ENCODE data around the gene ANKRD10. TPM values are rescaled to one million over a fixed set of nuclear protein-coding genes. Genes with fewer than 3 reads are reported as not detected.

ANKRD10 gene
- total RNA-seq, 4 donors from 2014 or later: 97.8 to 189 (median 114) TPM

DNA sequence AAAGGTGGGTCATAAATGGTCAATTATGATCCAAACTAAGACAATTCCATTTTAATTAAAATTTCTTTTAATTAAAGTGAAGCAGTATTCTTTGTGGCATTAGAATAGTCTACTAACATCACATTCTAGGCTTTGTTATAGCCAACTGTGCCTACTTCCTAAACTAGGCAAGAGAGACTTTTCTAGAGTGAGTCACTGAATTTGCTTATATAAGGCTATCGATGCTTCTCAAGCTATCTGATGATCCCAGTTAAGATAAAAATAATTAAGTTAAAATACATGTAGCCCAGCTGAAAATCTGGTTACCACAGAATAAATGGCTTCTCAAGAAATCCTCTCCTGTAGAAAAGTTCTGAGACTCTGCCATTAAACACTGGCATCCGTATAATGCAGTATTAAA, 12.5 kb downstream of the ANKRD10 start:
- H3K27ac ChIP-seq: no peak overlapping the region
- H3K4me1 ChIP-seq: peaks cover 0 to 44% (median 1%) of the 10 kb centered on the region in 3 donors
- H3K9me3 ChIP-seq: no peaks in the 10 kb centered on the region
- H3K4me3 ChIP-seq: no peak overlapping the region
- H3K27me3 ChIP-seq: no peaks in the 10 kb centered on the region
- H3K36me3 ChIP-seq: peaks cover 0 to 39% of the 10 kb centered on the region in 2 donors
- 47 to 87% methylated on average over 2 of the region's 2 CpGs for WGBS, 2 donors (ENCODE audit: low coverage in 1 of 2)
- TF ChIP-seq POLR2AphosphoS5 (IDR thresholded peaks at IDR 0.05): no peak
- no peak for ATAC-seq

DNA sequence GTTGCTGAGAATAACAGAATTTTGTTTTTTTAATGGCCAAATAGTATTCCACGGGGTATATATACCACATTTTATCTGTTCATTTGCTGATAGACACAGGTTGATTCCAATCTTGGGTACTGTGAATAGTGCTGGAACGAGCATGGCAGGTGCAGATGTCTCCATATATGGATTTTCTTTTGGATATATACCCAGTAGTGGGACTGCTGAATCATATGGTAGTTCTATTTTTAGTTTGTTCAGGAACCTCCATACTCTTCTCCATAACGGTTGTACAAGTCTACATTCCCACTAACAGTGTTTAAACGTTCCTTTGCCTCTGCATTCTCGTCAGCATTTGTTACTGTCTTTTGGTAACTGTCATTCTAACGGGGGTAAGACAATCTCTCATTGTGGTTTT, 17.3 kb downstream of the ANKRD10 start:
- Histone ChIP-seq H3K4me3 (no peak overlapping the region), H3K4me1 (peaks cover 0 to 23% (median 0%) of the 10 kb centered on the region in 3 donors), H3K27ac (peak overlapping the region in 1 of 4 donors; percentile 28), H3K27me3 (no peaks in the 10 kb centered on the region), H3K36me3 (peaks cover 0 to 30% of the 10 kb centered on the region in 2 donors), H3K9me3 (no peaks in the 10 kb centered on the region)
- TF ChIP-seq POLR2AphosphoS5 (IDR thresholded peaks at IDR 0.05): no peak
- no peak for TF ChIP-seq CTCF (IDR thresholded peaks at IDR 0.05)
- no peak for TF ChIP-seq EP300 (IDR thresholded peaks at IDR 0.05)
- no peak for TF ChIP-seq POLR2A (IDR thresholded peaks at IDR 0.05)
- 62 to 64% methylated on average over 6 of the region's 6 CpGs for WGBS, 2 donors (ENCODE audit: low coverage in 1 of 2)
- ATAC-seq: no peak

GRCh38 chr13:110897014-110897413, 17.9 kb downstream of the ANKRD10 start:
- H3K27me3 ChIP-seq: no peaks in the 10 kb centered on the region
- no peak for ATAC-seq
- H3K4me3 ChIP-seq: no peak overlapping the region
- peaks cover 0 to 18% (median 0%) of the 10 kb centered on the region in 3 donors for H3K4me1 ChIP-seq
- no peaks in the 10 kb centered on the region for H3K9me3 ChIP-seq
- H3K36me3 ChIP-seq: peaks cover 0 to 34% of the 10 kb centered on the region in 2 donors
- H3K27ac ChIP-seq: peak overlapping the region in 1 of 4 donors; percentile 28
- no peak for TF ChIP-seq CTCF (IDR thresholded peaks at IDR 0.05)
- no peak for TF ChIP-seq EP300 (IDR thresholded peaks at IDR 0.05)
- TF ChIP-seq POLR2A (IDR thresholded peaks at IDR 0.05): no peak
- no peak for TF ChIP-seq POLR2AphosphoS5 (IDR thresholded peaks at IDR 0.05)
- 83 to 100% methylated on average over 1 of the region's 1 CpG for WGBS, 2 donors (ENCODE audit: low coverage in 1 of 2)

GRCh38 chr13:110894086-110894485, 20.8 kb downstream of the ANKRD10 start:
- Histone ChIP-seq H3K27ac (no peak overlapping the region), H3K4me1 (peaks cover 0 to 6% (median 0%) of the 10 kb centered on the region in 3 donors), H3K36me3 (peaks cover 0 to 40% of the 10 kb centered on the region in 2 donors), H3K4me3 (no peak overlapping the region), H3K27me3 (no peaks in the 10 kb centered on the region), H3K9me3 (no peaks in the 10 kb centered on the region)
- TF ChIP-seq POLR2A (IDR thresholded peaks at IDR 0.05) (no peak), EP300 (IDR thresholded peaks at IDR 0.05) (no peak), CTCF (IDR thresholded peaks at IDR 0.05) (no peak), POLR2AphosphoS5 (IDR thresholded peaks at IDR 0.05) (no peak)
- no peak for ATAC-seq
- 69 to 83% methylated on average over 2 of the region's 2 CpGs for WGBS, 2 donors (ENCODE audit: low coverage in 1 of 2)

DNA sequence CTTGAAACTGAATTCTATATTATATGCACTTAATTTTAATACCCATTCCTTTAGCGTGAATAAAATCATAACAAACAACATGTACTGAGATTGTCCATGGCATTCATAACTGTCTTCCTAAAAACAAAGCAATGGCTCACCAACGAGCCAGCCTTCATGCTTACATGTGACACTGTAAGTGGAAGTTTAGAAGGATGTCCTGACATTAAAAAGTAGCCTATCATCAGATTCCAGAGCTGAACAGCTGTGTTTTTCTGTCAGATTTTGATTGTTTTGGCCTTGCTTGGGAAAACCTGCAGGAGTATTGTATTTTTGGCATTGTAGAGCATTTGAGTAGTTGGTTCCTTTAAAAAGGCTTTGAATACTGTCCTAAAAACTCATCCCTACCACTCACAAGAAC, 21.3 kb downstream of the ANKRD10 start:
- Histone ChIP-seq H3K27ac (no peak overlapping the region), H3K4me1 (peaks cover 0 to 6% (median 0%) of the 10 kb centered on the region in 3 donors), H3K27me3 (no peaks in the 10 kb centered on the region), H3K4me3 (no peak overlapping the region), H3K36me3 (peaks cover 0 to 37% of the 10 kb centered on the region in 2 donors), H3K9me3 (no peaks in the 10 kb centered on the region)
- ATAC-seq: no peak
- TF ChIP-seq POLR2A (IDR thresholded peaks at IDR 0.05) (no peak), CTCF (IDR thresholded peaks at IDR 0.05) (no peak), EP300 (IDR thresholded peaks at IDR 0.05) (no peak), POLR2AphosphoS5 (IDR thresholded peaks at IDR 0.05) (no peak)
- WGBS, 2 donors (ENCODE audit: low coverage in 1 of 2): 37 to 62% methylated on average over 2 of the region's 2 CpGs
